GM23338 (cell line): ENCODE data around the gene FOXP1. TPM values are rescaled to one million over a fixed set of nuclear protein-coding genes. Genes with fewer than 3 reads are reported as not detected.

Experiments used
- ATAC-seq: fragments of 200-7000 bp; cut with Tn5 transposase; 3 replicates; pipeline ENCODE4 v1.9.1; 2020
- DNase-seq: peaks from one replicate; pipeline ENCODE4 v3.0.0-alpha.2; 2015; ENCODE audit warnings: low spot score
- H2AFZ ChIP-seq: fragments of 200-600 bp; sonication (generic); 2 replicates; pipeline ENCODE4 v1.8.0; 2016; ENCODE audit warnings: antibody characterized with exemption, mild to moderate bottlenecking, moderate library complexity
- H3F3A ChIP-seq: fragments of 200-600 bp; sonication (generic); replicated peaks from 2 replicates; pipeline ENCODE4 v1.8.0; 2017; ENCODE audit warnings: antibody characterized with exemption, mixed run types, low read depth
- H3K27ac ChIP-seq: fragments of 200-600 bp; sonication (generic); 2 replicates; pipeline ENCODE4 v1.6.1; 2016; ENCODE audit warnings: low read depth
- H3K27me3 ChIP-seq: fragments of 200-600 bp; sonication (generic); 2 replicates; pipeline ENCODE4 v1.8.0; 2016; ENCODE audit warnings: mild to moderate bottlenecking, mixed run types, moderate library complexity; ENCODE audit not compliant: insufficient read depth
- H3K36me3 ChIP-seq: fragments of 200-600 bp; sonication (generic); 2 replicates; pipeline ENCODE4 v1.8.0; 2016; ENCODE audit warnings: mild to moderate bottlenecking; ENCODE audit not compliant: insufficient read depth
- H3K4me1 ChIP-seq: fragments of 200-600 bp; sonication (generic); 2 replicates; pipeline ENCODE4 v1.8.0; 2016; ENCODE audit warnings: mild to moderate bottlenecking, moderate library complexity; ENCODE audit not compliant: insufficient read depth
- H3K4me2 ChIP-seq: fragments of 200-600 bp; sonication (generic); 2 replicates; pipeline ENCODE4 v1.7.1; 2017; ENCODE audit warnings: mixed run types
- H3K4me3 ChIP-seq: fragments of 200-600 bp; sonication (generic); 2 replicates; pipeline ENCODE4 v1.6.1; 2016; ENCODE audit warnings: mixed run types
- H3K79me2 ChIP-seq: fragments of 200-600 bp; sonication (generic); replicated peaks from 2 replicates; pipeline ENCODE4 v1.8.0; 2017; ENCODE audit warnings: mild to moderate bottlenecking; ENCODE audit not compliant: insufficient read depth
- H3K9me2 ChIP-seq: fragments of 200-600 bp; sonication (generic); 2 replicates; pipeline ENCODE4 v1.8.0; 2017; ENCODE audit not compliant: insufficient read depth
- H4K20me1 ChIP-seq: fragments of 200-600 bp; sonication (generic); replicated peaks from 2 replicates; pipeline ENCODE4 v1.8.0; 2017; ENCODE audit warnings: mild to moderate bottlenecking; ENCODE audit not compliant: insufficient read depth
- H3K27ac Mint-ChIP-seq: 2 replicates; pipeline ENCODE4 v1.8.0; 2020; ENCODE audit warnings: inconsistent platforms, mild to moderate bottlenecking, moderate library complexity, mixed read lengths
- H3K27me3 Mint-ChIP-seq: 3 replicates; pipeline ENCODE4 v1.8.0; 2022; ENCODE audit warnings: low read depth, mild to moderate bottlenecking, moderate library complexity, mixed read lengths, inconsistent platforms; ENCODE audit not compliant: insufficient read depth, poor library complexity
- H3K36me3 Mint-ChIP-seq: 3 replicates; pipeline ENCODE4 v1.8.0; 2021; ENCODE audit warnings: low read depth, mild to moderate bottlenecking, inconsistent platforms, moderate library complexity, mixed read lengths
- H3K4me1 Mint-ChIP-seq: 3 replicates; pipeline ENCODE4 v1.8.0; 2020; ENCODE audit warnings: mild to moderate bottlenecking, inconsistent platforms, mixed read lengths
- H3K4me3 Mint-ChIP-seq: 3 replicates; pipeline ENCODE4 v1.8.0; 2021; ENCODE audit warnings: moderate library complexity, mild to moderate bottlenecking, inconsistent platforms, mixed read lengths
- H3K9me3 Mint-ChIP-seq: 3 replicates; pipeline ENCODE4 v1.8.0; 2020; ENCODE audit warnings: moderate library complexity, mild to moderate bottlenecking, inconsistent platforms, mixed read lengths
- EZH2 ChIP-seq: fragments of 200-600 bp; sonication (generic); IDR thresholded peaks from one replicate; pipeline ENCODE4 v1.8.0; 2017; ENCODE audit warnings: antibody characterized with exemption, mild to moderate bottlenecking, low read depth; ENCODE audit not compliant: unreplicated experiment
- EZH2phosphoT487 ChIP-seq: fragments of 200-600 bp; sonication (generic); IDR thresholded peaks from one replicate; pipeline ENCODE4 v1.8.1; 2018; ENCODE audit warnings: antibody characterized with exemption; ENCODE audit not compliant: unreplicated experiment
- JUNB ChIP-seq: IDR thresholded peaks from one replicate; pipeline ENCODE4 v1.6.1; 2016; ENCODE audit warnings: antibody characterized with exemption; ENCODE audit not compliant: unreplicated experiment
- NANOG ChIP-seq: IDR thresholded peaks from 2 replicates; pipeline ENCODE4 v1.6.1; 2016; ENCODE audit warnings: antibody characterized with exemption, borderline replicate concordance
- ZNF114 ChIP-seq: fragments of 250-450 bp; sonication (Bioruptor Pico); IDR thresholded peaks from 2 replicates; pipeline ENCODE4 v1.5.0; 2020; ENCODE audit warnings: mild to moderate bottlenecking, moderate library complexity
- ZNF331 ChIP-seq: fragments of 250-450 bp; sonication (Bioruptor Pico); IDR thresholded peaks from 2 replicates; pipeline ENCODE4 v1.5.0; 2020; ENCODE audit warnings: low read depth, mild to moderate bottlenecking, moderate library complexity
- polyA plus RNA-seq: library from polyadenylated mRNA; unstranded; fragments of >200 nt; fragmentation: Nextera tagmentation; extraction: Ambion mirVana; gene quantifications from 2 replicates; pipeline ENCODE4 v1.2.1, GENCODE V29; 2016
- total RNA-seq: library from RNA; depleted of rRNA; stranded (reverse); fragments of >200 nt; shearing (Covaris generic); gene quantifications from 2 replicates; pipeline ENCODE4 v1.2.3, GENCODE V29; 2014
- TF ChIP-seq, protein P1 (sequence below): IDR thresholded peaks from one replicate; pipeline ENCODE4 v1.6.1; 2018; ENCODE audit warnings: antibody characterized with exemption; ENCODE audit not compliant: unreplicated experiment
- TF ChIP-seq, protein P2 (sequence below): fragments of 250-450 bp; sonication (Bioruptor Pico); IDR thresholded peaks from 2 replicates; pipeline ENCODE4 v1.5.0; 2020; ENCODE audit warnings: mild to moderate bottlenecking, moderate library complexity

Gene FOXP1
- total and polyA plus RNA-seq, 2 experiments from 2014 or later, result 32.9 to 35.5 TPM

DNA sequence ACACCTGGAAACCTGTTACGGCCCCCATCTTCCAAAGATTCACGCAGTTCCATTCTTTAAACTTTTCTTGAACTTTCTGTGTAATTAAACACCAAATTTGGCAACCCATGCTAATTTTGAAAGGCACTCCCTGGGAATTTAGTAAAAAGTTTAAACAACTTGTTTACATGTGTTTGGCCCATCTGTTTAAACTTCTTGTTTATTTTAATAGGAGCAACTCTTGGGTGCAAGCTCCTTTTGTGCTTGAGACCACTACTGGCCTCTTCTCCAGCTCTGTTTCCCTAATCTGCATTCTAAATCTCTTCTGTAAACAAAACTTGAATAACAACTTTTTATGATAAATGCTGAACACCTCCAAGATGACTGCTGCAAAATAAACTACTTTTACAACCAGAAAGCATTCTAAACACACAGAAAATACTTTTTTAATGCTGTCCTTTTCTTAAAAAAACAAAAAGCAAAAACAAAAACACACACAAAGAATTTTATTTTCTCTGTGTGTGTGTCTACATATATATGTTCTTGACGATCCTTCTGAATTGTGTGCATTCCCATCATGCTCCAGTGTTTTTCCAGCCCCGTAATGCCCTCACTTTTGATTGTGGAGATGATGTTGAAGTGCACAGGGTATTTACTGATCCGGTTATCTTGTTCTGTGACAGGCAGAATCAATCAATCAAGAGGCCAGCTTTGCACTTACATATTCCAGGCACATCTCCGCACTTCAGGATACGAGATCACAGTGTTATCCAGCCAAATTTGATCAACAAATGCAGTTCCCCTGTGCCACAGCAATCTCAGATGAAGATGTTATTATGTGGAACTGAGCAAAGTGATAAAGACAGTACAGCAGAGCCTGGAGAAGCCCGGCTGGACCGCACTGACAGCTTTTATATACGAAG lies 416.9 kb downstream of the FOXP1 start:
- H3K27ac Mint-ChIP-seq, result no peak overlapping the region
- no peak overlapping the region for H3K4me3 ChIP-seq
- H3K4me3 Mint-ChIP-seq, result no peak overlapping the region
- H2AFZ ChIP-seq, result no peak overlapping the region
- peaks cover 34% of the 10 kb centered on the region for H3K4me1 ChIP-seq
- no peak overlapping the region for H3K27ac ChIP-seq
- no peaks in the 10 kb centered on the region for H3K9me3 Mint-ChIP-seq
- no peaks in the 10 kb centered on the region for H3K9me2 ChIP-seq
- no peak for TF ChIP-seq EZH2
- no peak for TF ChIP-seq NANOG
- TF ChIP-seq, protein P1, sequence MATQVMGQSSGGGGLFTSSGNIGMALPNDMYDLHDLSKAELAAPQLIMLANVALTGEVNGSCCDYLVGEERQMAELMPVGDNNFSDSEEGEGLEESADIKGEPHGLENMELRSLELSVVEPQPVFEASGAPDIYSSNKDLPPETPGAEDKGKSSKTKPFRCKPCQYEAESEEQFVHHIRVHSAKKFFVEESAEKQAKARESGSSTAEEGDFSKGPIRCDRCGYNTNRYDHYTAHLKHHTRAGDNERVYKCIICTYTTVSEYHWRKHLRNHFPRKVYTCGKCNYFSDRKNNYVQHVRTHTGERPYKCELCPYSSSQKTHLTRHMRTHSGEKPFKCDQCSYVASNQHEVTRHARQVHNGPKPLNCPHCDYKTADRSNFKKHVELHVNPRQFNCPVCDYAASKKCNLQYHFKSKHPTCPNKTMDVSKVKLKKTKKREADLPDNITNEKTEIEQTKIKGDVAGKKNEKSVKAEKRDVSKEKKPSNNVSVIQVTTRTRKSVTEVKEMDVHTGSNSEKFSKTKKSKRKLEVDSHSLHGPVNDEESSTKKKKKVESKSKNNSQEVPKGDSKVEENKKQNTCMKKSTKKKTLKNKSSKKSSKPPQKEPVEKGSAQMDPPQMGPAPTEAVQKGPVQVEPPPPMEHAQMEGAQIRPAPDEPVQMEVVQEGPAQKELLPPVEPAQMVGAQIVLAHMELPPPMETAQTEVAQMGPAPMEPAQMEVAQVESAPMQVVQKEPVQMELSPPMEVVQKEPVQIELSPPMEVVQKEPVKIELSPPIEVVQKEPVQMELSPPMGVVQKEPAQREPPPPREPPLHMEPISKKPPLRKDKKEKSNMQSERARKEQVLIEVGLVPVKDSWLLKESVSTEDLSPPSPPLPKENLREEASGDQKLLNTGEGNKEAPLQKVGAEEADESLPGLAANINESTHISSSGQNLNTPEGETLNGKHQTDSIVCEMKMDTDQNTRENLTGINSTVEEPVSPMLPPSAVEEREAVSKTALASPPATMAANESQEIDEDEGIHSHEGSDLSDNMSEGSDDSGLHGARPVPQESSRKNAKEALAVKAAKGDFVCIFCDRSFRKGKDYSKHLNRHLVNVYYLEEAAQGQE, result no peak
- no peak for TF ChIP-seq EZH2phosphoT487
- TF ChIP-seq ZNF114, result no peak
- no peak for TF ChIP-seq ZNF331 (CRISPR knock-in tag)
- no peak for TF ChIP-seq JUNB
- TF ChIP-seq, protein P2, sequence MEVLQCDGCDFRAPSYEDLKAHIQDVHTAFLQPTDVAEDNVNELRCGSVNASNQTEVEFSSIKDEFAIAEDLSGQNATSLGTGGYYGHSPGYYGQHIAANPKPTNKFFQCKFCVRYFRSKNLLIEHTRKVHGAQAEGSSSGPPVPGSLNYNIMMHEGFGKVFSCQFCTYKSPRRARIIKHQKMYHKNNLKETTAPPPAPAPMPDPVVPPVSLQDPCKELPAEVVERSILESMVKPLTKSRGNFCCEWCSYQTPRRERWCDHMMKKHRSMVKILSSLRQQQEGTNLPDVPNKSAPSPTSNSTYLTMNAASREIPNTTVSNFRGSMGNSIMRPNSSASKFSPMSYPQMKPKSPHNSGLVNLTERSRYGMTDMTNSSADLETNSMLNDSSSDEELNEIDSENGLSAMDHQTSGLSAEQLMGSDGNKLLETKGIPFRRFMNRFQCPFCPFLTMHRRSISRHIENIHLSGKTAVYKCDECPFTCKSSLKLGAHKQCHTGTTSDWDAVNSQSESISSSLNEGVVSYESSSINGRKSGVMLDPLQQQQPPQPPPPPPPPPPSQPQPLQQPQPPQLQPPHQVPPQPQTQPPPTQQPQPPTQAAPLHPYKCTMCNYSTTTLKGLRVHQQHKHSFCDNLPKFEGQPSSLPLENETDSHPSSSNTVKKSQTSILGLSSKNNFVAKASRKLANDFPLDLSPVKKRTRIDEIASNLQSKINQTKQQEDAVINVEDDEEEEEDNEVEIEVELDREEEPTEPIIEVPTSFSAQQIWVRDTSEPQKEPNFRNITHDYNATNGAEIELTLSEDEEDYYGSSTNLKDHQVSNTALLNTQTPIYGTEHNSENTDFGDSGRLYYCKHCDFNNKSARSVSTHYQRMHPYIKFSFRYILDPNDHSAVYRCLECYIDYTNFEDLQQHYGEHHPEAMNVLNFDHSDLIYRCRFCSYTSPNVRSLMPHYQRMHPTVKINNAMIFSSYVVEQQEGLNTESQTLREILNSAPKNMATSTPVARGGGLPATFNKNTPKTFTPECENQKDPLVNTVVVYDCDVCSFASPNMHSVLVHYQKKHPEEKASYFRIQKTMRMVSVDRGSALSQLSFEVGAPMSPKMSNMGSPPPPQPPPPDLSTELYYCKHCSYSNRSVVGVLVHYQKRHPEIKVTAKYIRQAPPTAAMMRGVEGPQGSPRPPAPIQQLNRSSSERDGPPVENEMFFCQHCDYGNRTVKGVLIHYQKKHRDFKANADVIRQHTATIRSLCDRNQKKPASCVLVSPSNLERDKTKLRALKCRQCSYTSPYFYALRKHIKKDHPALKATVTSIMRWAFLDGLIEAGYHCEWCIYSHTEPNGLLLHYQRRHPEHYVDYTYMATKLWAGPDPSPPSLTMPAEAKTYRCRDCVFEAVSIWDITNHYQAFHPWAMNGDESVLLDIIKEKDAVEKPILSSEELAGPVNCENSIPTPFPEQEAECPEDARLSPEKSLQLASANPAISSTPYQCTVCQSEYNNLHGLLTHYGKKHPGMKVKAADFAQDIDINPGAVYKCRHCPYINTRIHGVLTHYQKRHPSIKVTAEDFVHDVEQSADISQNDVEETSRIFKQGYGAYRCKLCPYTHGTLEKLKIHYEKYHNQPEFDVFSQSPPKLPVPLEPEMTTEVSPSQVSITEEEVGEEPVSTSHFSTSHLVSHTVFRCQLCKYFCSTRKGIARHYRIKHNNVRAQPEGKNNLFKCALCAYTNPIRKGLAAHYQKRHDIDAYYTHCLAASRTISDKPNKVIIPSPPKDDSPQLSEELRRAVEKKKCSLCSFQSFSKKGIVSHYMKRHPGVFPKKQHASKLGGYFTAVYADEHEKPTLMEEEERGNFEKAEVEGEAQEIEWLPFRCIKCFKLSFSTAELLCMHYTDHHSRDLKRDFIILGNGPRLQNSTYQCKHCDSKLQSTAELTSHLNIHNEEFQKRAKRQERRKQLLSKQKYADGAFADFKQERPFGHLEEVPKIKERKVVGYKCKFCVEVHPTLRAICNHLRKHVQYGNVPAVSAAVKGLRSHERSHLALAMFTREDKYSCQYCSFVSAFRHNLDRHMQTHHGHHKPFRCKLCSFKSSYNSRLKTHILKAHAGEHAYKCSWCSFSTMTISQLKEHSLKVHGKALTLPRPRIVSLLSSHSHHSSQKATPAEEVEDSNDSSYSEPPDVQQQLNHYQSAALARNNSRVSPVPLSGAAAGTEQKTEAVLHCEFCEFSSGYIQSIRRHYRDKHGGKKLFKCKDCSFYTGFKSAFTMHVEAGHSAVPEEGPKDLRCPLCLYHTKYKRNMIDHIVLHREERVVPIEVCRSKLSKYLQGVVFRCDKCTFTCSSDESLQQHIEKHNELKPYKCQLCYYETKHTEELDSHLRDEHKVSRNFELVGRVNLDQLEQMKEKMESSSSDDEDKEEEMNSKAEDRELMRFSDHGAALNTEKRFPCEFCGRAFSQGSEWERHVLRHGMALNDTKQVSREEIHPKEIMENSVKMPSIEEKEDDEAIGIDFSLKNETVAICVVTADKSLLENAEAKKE (CRISPR knock-in tag), result no peak
- no peaks in the 10 kb centered on the region for H3K27me3 Mint-ChIP-seq
- peaks cover 53% of the 10 kb centered on the region for H3K4me1 Mint-ChIP-seq
- H3K36me3 Mint-ChIP-seq, result no peaks in the 10 kb centered on the region; the same call in 2 of the 3 replicates
- no peaks in the 10 kb centered on the region for H3F3A ChIP-seq
- H3K36me3 ChIP-seq, result no peaks in the 10 kb centered on the region
- no peak for DNase-seq
- H3K4me2 ChIP-seq, result no peak overlapping the region
- H3K79me2 ChIP-seq, result no peaks in the 10 kb centered on the region; the same call in none of the 2 replicates
- H4K20me1 ChIP-seq, result no peaks in the 10 kb centered on the region
- ATAC-seq, result no peak
- H3K27me3 ChIP-seq, result no peaks in the 10 kb centered on the region
